WTC11 (cell line): ENCODE data around the gene OCEL1. TPM values are rescaled to one million over a fixed set of nuclear protein-coding genes. Genes with fewer than 3 reads are reported as not detected.
A peak's percentile ranks its signal among the peaks of the same experiment; 100 is the strongest.

Experiments
- ATAC-seq: fragments of 200-7000 bp; cut with Tn5 transposase; 2 replicates; pipeline ENCODE4 v1.10.0; 2021; ENCODE audit warnings: mild to moderate bottlenecking, moderate library complexity
- CTCF ChIA-PET: fragments of 300-600 bp; sonication (Branson Sonifier 250); formaldehyde crosslinking; loops from one replicate; lab custom pipeline; 2021; ENCODE audit warnings: antibody characterized with exemption; lab: Charles Lee
- POLR2A ChIA-PET: fragments of 350-600 bp; sonication (Branson Sonifier 250); formaldehyde crosslinking; loops from one replicate; lab custom pipeline; 2021; ENCODE audit warnings: antibody characterized with exemption; lab: Charles Lee
- DNase-seq: peaks from one replicate; pipeline ENCODE4 v3.0.0; 2021; ENCODE audit warnings: low spot score
- H3K27ac Mint-ChIP-seq: 2 replicates; pipeline ENCODE4 v1.8.0; 2021; ENCODE audit warnings: mixed read lengths
- H3K27me3 Mint-ChIP-seq: 2 replicates; pipeline ENCODE4 v1.8.0; 2021; ENCODE audit warnings: low read depth, mild to moderate bottlenecking, moderate library complexity, mixed read lengths
- H3K36me3 Mint-ChIP-seq: 2 replicates; pipeline ENCODE4 v1.8.0; 2021; ENCODE audit warnings: mixed read lengths
- H3K4me1 Mint-ChIP-seq: 2 replicates; pipeline ENCODE4 v1.8.0; 2022; ENCODE audit warnings: mixed read lengths
- H3K4me3 Mint-ChIP-seq: 2 replicates; pipeline ENCODE4 v1.8.0; 2021; ENCODE audit warnings: mild to moderate bottlenecking, moderate library complexity, mixed read lengths
- H3K9me3 Mint-ChIP-seq: 2 replicates; pipeline ENCODE4 v1.8.0; 2021; ENCODE audit warnings: mixed read lengths
- ATF1 ChIP-seq: sonication (generic); formaldehyde crosslinking; IDR thresholded peaks from 2 replicates; pipeline ENCODE4 v1.8.1; 2023; ENCODE audit warnings: mild to moderate bottlenecking, moderate library complexity, missing genetic modification reagents
- ESRRA ChIP-seq: sonication (generic); formaldehyde crosslinking; IDR thresholded peaks from 2 replicates; pipeline ENCODE4 v1.8.1; 2022; ENCODE audit warnings: mild to moderate bottlenecking, missing genetic modification reagents, borderline replicate concordance
- FOXP1 ChIP-seq: sonication (generic); formaldehyde crosslinking; IDR thresholded peaks from 2 replicates; pipeline ENCODE4 v1.8.0; 2022; ENCODE audit warnings: missing genetic modification reagents, mild to moderate bottlenecking, moderate library complexity, borderline replicate concordance
- HMGA2 ChIP-seq: fragments of 250-450 bp; sonication (Bioruptor Pico); IDR thresholded peaks from 2 replicates; pipeline ENCODE4 v1.4.0; 2021; ENCODE audit warnings: mild to moderate bottlenecking, moderate library complexity
- MYBL2 ChIP-seq: sonication (generic); formaldehyde crosslinking; IDR thresholded peaks from 2 replicates; pipeline ENCODE4 v1.8.1; 2023; ENCODE audit warnings: mild to moderate bottlenecking, moderate library complexity, missing genetic modification reagents
- NR1H2 ChIP-seq: sonication (generic); formaldehyde crosslinking; IDR thresholded peaks from 2 replicates; pipeline ENCODE4 v1.9.0; 2021; ENCODE audit warnings: mild to moderate bottlenecking, moderate library complexity, missing genetic modification reagents
- ZNF671 ChIP-seq: fragments of 250-450 bp; sonication (Bioruptor Pico); IDR thresholded peaks from 2 replicates; pipeline ENCODE4 v1.8.0; 2021; ENCODE audit warnings: mild to moderate bottlenecking
- total RNA-seq: library from RNA; stranded (reverse); gene quantifications from 3 replicates; pipeline ENCODE4 v1.2.3, GENCODE V29; 2021
- TF ChIP-seq, protein P1 (sequence below): sonication (generic); formaldehyde crosslinking; conservative IDR thresholded peaks from 2 replicates; pipeline ENCODE4 v1.8.1; 2023; ENCODE audit warnings: mild to moderate bottlenecking, low read depth, missing genetic modification reagents, moderate library complexity
- TF ChIP-seq, protein P2 (sequence below): sonication (generic); formaldehyde crosslinking; IDR thresholded peaks from 2 replicates; pipeline ENCODE4 v1.8.0; 2023; ENCODE audit warnings: mild to moderate bottlenecking, missing genetic modification reagents
- TF ChIP-seq, protein P3 (sequence below): sonication (generic); formaldehyde crosslinking; IDR thresholded peaks from 2 replicates; pipeline ENCODE4 v1.8.0; 2022; ENCODE audit warnings: mild to moderate bottlenecking, missing genetic modification reagents
- TF ChIP-seq, protein P4 (sequence below): sonication (generic); formaldehyde crosslinking; IDR thresholded peaks from 2 replicates; pipeline ENCODE4 v1.8.1; 2023; ENCODE audit warnings: mild to moderate bottlenecking, missing genetic modification reagents, moderate library complexity
- TF ChIP-seq, protein P5 (sequence below): sonication (generic); formaldehyde crosslinking; IDR thresholded peaks from 2 replicates; pipeline ENCODE4 v1.8.0; 2022; ENCODE audit warnings: mild to moderate bottlenecking, missing genetic modification reagents
- TF ChIP-seq, protein P6 (sequence below): sonication (generic); formaldehyde crosslinking; IDR thresholded peaks from 2 replicates; pipeline ENCODE4 v1.8.1; 2022; ENCODE audit warnings: missing genetic modification reagents, borderline replicate concordance
- TF ChIP-seq, protein P7 (sequence below): sonication (generic); formaldehyde crosslinking; IDR thresholded peaks from 2 replicates; pipeline ENCODE4 v1.8.1; 2023; ENCODE audit warnings: mild to moderate bottlenecking, missing genetic modification reagents

The OCEL1 gene
- total RNA-seq, 1 experiment from 2014 or later: 34.0 TPM

DNA sequence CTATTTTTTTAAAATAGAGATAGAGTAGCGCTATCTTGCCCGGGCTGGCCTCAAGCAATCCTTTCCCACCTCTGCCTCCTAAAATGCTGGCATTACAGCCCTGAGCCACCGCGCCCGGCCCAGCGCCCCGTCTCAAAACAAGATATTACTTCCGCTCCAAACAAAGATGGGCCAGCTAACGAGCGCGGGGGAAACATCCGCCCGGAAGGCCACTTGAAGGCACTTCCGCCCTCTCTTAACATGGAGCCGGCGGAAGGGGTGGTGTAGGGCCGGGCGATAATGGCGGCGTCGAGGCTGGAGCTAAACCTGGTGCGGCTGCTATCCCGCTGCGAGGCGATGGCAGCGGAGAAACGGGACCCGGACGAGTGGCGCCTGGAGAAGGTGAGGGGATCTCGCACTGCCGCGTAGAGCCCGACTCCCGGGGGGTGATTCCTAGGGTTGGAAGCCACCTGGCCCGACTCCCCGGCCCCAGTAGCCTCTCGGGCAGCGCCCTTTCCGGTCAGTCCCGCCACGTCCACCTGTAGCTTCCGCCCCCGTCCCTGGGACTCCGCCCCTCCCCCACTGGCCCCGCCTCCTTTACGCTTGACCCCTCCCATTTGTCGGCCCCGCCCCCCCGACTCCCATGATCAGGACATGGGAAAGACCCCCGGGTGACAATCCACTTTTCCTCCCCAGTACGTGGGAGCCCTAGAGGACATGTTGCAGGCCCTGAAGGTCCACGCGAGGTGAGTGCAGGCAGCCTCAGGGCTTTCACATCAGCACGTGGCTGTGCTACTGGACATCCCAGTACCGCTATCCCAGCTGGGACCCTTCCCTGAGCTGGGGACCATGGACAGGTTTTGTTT is 10.7 kb upstream of the OCEL1 start, which contains the start of gene USE1 (continued):
- TF ChIP-seq, protein P1, sequence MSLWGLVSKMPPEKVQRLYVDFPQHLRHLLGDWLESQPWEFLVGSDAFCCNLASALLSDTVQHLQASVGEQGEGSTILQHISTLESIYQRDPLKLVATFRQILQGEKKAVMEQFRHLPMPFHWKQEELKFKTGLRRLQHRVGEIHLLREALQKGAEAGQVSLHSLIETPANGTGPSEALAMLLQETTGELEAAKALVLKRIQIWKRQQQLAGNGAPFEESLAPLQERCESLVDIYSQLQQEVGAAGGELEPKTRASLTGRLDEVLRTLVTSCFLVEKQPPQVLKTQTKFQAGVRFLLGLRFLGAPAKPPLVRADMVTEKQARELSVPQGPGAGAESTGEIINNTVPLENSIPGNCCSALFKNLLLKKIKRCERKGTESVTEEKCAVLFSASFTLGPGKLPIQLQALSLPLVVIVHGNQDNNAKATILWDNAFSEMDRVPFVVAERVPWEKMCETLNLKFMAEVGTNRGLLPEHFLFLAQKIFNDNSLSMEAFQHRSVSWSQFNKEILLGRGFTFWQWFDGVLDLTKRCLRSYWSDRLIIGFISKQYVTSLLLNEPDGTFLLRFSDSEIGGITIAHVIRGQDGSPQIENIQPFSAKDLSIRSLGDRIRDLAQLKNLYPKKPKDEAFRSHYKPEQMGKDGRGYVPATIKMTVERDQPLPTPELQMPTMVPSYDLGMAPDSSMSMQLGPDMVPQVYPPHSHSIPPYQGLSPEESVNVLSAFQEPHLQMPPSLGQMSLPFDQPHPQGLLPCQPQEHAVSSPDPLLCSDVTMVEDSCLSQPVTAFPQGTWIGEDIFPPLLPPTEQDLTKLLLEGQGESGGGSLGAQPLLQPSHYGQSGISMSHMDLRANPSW (CRISPR knock-in tag): no peak
- TF ChIP-seq, protein P2, sequence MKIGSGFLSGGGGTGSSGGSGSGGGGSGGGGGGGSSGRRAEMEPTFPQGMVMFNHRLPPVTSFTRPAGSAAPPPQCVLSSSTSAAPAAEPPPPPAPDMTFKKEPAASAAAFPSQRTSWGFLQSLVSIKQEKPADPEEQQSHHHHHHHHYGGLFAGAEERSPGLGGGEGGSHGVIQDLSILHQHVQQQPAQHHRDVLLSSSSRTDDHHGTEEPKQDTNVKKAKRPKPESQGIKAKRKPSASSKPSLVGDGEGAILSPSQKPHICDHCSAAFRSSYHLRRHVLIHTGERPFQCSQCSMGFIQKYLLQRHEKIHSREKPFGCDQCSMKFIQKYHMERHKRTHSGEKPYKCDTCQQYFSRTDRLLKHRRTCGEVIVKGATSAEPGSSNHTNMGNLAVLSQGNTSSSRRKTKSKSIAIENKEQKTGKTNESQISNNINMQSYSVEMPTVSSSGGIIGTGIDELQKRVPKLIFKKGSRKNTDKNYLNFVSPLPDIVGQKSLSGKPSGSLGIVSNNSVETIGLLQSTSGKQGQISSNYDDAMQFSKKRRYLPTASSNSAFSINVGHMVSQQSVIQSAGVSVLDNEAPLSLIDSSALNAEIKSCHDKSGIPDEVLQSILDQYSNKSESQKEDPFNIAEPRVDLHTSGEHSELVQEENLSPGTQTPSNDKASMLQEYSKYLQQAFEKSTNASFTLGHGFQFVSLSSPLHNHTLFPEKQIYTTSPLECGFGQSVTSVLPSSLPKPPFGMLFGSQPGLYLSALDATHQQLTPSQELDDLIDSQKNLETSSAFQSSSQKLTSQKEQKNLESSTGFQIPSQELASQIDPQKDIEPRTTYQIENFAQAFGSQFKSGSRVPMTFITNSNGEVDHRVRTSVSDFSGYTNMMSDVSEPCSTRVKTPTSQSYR (CRISPR knock-in tag): no peak
- TF ChIP-seq NR1H2 (CRISPR knock-in tag) (no peak), ESRRA (CRISPR knock-in tag) (no peak), HMGA2 (CRISPR knock-in tag) (no peak), MYBL2 (CRISPR knock-in tag) (no peak), ZNF671 (CRISPR knock-in tag) (no peak)
- TF ChIP-seq, protein P3, sequence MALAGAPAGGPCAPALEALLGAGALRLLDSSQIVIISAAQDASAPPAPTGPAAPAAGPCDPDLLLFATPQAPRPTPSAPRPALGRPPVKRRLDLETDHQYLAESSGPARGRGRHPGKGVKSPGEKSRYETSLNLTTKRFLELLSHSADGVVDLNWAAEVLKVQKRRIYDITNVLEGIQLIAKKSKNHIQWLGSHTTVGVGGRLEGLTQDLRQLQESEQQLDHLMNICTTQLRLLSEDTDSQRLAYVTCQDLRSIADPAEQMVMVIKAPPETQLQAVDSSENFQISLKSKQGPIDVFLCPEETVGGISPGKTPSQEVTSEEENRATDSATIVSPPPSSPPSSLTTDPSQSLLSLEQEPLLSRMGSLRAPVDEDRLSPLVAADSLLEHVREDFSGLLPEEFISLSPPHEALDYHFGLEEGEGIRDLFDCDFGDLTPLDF (CRISPR knock-in tag): no peak
- TF ChIP-seq, protein P4, sequence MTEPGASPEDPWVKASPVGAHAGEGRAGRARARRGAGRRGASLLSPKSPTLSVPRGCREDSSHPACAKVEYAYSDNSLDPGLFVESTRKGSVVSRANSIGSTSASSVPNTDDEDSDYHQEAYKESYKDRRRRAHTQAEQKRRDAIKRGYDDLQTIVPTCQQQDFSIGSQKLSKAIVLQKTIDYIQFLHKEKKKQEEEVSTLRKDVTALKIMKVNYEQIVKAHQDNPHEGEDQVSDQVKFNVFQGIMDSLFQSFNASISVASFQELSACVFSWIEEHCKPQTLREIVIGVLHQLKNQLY (CRISPR knock-in tag): no peak
- TF ChIP-seq, protein P5, sequence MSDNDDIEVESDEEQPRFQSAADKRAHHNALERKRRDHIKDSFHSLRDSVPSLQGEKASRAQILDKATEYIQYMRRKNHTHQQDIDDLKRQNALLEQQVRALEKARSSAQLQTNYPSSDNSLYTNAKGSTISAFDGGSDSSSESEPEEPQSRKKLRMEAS (CRISPR knock-in tag): peak; percentile 72
- TF ChIP-seq, protein P6, sequence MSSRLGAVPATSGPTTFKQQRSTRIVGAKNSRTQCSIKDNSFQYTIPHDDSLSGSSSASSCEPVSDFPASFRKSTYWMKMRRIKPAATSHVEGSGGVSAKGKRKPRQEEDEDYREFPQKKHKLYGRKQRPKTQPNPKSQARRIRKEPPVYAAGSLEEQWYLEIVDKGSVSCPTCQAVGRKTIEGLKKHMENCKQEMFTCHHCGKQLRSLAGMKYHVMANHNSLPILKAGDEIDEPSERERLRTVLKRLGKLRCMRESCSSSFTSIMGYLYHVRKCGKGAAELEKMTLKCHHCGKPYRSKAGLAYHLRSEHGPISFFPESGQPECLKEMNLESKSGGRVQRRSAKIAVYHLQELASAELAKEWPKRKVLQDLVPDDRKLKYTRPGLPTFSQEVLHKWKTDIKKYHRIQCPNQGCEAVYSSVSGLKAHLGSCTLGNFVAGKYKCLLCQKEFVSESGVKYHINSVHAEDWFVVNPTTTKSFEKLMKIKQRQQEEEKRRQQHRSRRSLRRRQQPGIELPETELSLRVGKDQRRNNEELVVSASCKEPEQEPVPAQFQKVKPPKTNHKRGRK (CRISPR knock-in tag): no peak
- TF ChIP-seq, protein P7, sequence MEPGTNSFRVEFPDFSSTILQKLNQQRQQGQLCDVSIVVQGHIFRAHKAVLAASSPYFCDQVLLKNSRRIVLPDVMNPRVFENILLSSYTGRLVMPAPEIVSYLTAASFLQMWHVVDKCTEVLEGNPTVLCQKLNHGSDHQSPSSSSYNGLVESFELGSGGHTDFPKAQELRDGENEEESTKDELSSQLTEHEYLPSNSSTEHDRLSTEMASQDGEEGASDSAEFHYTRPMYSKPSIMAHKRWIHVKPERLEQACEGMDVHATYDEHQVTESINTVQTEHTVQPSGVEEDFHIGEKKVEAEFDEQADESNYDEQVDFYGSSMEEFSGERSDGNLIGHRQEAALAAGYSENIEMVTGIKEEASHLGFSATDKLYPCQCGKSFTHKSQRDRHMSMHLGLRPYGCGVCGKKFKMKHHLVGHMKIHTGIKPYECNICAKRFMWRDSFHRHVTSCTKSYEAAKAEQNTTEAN (CRISPR knock-in tag): no peak

DNA sequence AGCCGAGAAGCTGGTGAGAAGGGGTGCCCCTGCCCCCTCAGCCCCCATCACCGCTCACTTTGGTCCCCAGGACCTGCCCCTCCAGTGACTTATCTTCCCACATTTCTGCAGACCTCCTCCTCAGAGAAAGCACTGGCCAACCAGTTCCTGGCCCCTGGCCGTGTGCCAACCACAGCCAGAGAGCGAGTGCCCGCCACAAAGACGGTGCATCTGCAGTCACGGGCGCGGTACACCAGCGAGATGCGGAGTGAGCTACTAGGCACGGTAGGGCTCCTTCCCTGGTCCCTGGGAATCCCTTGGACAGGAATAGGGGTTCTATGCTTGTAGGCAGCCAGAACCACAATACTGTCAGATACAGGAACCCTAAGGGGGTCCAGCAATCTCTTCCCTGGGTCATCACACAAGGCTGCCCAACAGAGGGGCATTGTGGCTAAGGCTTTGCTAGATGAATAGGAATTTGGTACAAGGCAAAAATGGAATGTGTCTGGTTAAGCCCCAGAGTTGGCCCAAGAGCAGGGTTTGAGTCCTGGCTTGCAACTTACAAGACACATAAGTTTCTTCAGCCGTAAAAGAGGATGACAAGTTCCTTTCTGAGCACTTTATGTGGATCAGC is 9.9 kb upstream of the OCEL1 start:
- TF ChIP-seq ATF1 (CRISPR knock-in tag): no peak
- TF ChIP-seq FOXP1: peak; percentile 45; the same call in 1 of the 2 replicates
- TF ChIP-seq, all 79 proteins: peak for 1
- H3K9me3 Mint-ChIP-seq: no peaks in the 10 kb centered on the region
- no peaks in the 10 kb centered on the region for H3K27me3 Mint-ChIP-seq
- DNase-seq (no peak), ATAC-seq (no peak)
- ChIA-PET CTCF (interaction anchor here (0.8 to 2.0 kb wide), 8 partner anchors 7 to 225 kb away, joined by 3 to 12 read pairs (median 6); partner anchors contain the start of genes BABAM1 and OCEL1), POLR2A (interaction anchor here (0.9 to 2.2 kb wide), 11 partner anchors 9 to 94 kb away, joined by 3 to 15 read pairs (median 6); partner anchors contain the start of genes ANKLE1, DDA1 and OCEL1)
- peak overlapping the region; percentile 89 for H3K4me3 Mint-ChIP-seq
- peaks cover 10% of the 10 kb centered on the region for H3K4me1 Mint-ChIP-seq
- H3K36me3 Mint-ChIP-seq: peaks cover 23% of the 10 kb centered on the region
- no peak overlapping the region for H3K27ac Mint-ChIP-seq
